Panc1 (cell line): Measurements from ENCODE around the gene ALDOC.

Experiments
- CTCF ChIP-seq: fragments of 450-650 bp; IDR thresholded peaks from 2 replicates; pipeline ENCODE4 v1.5.1; 2017; ENCODE audit warnings: mild to moderate bottlenecking
- POLR2AphosphoS5 ChIP-seq: IDR thresholded peaks from 2 replicates; pipeline ENCODE4 v1.6.1; 2012; ENCODE audit warnings: mild to moderate bottlenecking, low read depth, low read length, moderate library complexity
- REST ChIP-seq, 2 experiments: IDR thresholded peaks; 2 replicates each; pipeline ENCODE4 v1.6.1; 2011 to 2012; ENCODE audit warnings: low read depth in 2 of 2, control low read depth in 1 of 2, low read length in 1 of 2, mild to moderate bottlenecking in 1 of 2, moderate library complexity in 1 of 2; ENCODE audit not compliant: insufficient read depth in 1 of 2
- SIN3A ChIP-seq: IDR thresholded peaks from 2 replicates; pipeline ENCODE4 v1.6.1; 2012; ENCODE audit warnings: low read depth, mild to moderate bottlenecking, low read length, moderate library complexity, borderline replicate concordance; ENCODE audit not compliant: insufficient read depth
- TCF7L2 ChIP-seq: IDR thresholded peaks from 2 replicates; pipeline ENCODE4 v1.6.1; 2011; ENCODE audit warnings: mild to moderate bottlenecking, low read depth, low read length, inconsistent platforms

- TF ChIP-seq CTCF (no peak), TCF7L2 (no peak), POLR2AphosphoS5 (no peak), REST (IDR thresholded peaks at IDR 0.05; ENCODE audit: insufficient read depth in 1 of 2, low read depth in 2 of 2, low read length in 1 of 2) (no peak), SIN3A (no peak)
Observed at GRCh38 chr17:28574526-28574925, 2.2 kb downstream of the ALDOC start.
